ENCODE results near the gene KIAA1958.

The KIAA1958 gene

GRCh38 chr9:112540800-112541199 is 54.2 kb downstream of the KIAA1958 start:
- TF ChIP-seq CTCF (IDR thresholded peaks at IDR 0.05; ENCODE audit: control insufficient read depth, insufficient read depth, low read depth, low read length, missing control alignments), result no peak
- no peak overlapping the region for H3K4me3 ChIP-seq (ENCODE audit: control insufficient read depth, low read depth, low read length)
- DNase-seq (ENCODE audit: low read depth), result no peak

DNA sequence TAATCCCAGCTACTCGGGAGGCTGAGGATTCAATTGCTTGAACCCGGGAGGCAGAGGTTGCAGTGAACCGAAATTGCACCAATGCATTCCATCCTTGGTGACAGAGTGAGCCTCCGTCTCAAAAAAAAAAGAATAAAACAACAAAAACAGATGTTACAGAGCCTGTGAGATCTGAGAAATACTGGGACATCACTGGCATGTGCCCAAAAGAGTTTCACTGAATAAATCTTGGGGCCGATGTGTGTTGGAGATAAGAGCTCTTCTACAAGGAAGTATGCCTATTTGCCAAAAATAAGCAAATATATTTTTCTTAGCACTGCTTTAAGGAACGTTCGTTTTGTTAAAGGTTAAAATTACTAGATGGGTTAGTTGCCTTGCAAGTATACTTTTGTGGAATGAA is 55.1 kb downstream of the KIAA1958 start:
- no peak overlapping the region for H3K4me3 ChIP-seq (ENCODE audit: control insufficient read depth, low read depth, low read length)
- DNase-seq (ENCODE audit: low read depth), result no peak
- TF ChIP-seq CTCF (IDR thresholded peaks at IDR 0.05; ENCODE audit: control insufficient read depth, insufficient read depth, low read depth, low read length, missing control alignments), result no peak

DNA sequence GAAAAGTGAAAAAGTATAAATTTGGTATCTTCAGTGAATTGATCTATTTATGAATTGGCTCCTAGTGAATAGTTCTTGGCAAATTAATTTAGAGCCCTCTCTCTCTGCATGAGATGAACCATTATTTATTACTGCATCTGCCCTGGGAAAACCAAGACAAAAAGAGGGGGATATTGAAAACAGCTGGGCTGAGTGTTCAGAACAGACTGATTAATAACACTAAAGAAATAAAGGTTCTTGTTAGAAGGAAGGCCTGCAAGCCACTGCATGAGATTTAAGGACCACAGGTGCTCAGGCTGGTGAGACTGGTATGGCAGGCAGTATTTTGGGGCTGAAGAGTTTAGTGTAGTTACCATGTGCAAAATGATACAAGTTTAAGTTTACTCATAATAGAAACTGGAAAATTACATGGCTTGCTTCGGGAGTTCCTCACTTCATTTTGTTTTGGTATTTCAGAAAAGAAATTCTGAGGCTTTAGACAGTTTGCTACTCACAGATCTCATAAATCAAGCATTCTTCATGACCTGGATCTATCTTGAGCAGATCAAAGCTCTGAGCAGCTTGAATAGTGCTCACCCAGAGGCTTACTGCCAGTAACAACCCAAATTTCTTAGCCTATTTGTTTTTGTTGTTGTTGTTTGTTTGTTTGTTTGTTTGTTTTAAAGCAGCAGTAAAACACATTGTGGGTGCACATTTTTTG is 56.1 kb downstream of the KIAA1958 start:
- no peak for DNase-seq (ENCODE audit: low read depth)
- H3K4me3 ChIP-seq (ENCODE audit: control insufficient read depth, low read depth, low read length), result no peak overlapping the region
- no peak for TF ChIP-seq CTCF (IDR thresholded peaks at IDR 0.05; ENCODE audit: control insufficient read depth, insufficient read depth, low read depth, low read length, missing control alignments)

- TF ChIP-seq CTCF (IDR thresholded peaks at IDR 0.05; ENCODE audit: control insufficient read depth, insufficient read depth, low read depth, low read length, missing control alignments), result no peak
- H3K4me3 ChIP-seq (ENCODE audit: control insufficient read depth, low read depth, low read length), result no peak overlapping the region
Observed at GRCh38 chr9:112544477-112544876, 57.9 kb downstream of the KIAA1958 start.

GRCh38 chr9:112545237-112545636 is 58.6 kb downstream of the KIAA1958 start:
- TF ChIP-seq CTCF (IDR thresholded peaks at IDR 0.05; ENCODE audit: control insufficient read depth, insufficient read depth, low read depth, low read length, missing control alignments), result no peak
- no peak overlapping the region for H3K4me3 ChIP-seq (ENCODE audit: control insufficient read depth, low read depth, low read length)
- no peak for DNase-seq (ENCODE audit: low read depth)

More at GRCh38 chr9:112544477-112544876, 57.9 kb downstream of the KIAA1958 start:
- no peak for DNase-seq (ENCODE audit: low read depth)

DNA sequence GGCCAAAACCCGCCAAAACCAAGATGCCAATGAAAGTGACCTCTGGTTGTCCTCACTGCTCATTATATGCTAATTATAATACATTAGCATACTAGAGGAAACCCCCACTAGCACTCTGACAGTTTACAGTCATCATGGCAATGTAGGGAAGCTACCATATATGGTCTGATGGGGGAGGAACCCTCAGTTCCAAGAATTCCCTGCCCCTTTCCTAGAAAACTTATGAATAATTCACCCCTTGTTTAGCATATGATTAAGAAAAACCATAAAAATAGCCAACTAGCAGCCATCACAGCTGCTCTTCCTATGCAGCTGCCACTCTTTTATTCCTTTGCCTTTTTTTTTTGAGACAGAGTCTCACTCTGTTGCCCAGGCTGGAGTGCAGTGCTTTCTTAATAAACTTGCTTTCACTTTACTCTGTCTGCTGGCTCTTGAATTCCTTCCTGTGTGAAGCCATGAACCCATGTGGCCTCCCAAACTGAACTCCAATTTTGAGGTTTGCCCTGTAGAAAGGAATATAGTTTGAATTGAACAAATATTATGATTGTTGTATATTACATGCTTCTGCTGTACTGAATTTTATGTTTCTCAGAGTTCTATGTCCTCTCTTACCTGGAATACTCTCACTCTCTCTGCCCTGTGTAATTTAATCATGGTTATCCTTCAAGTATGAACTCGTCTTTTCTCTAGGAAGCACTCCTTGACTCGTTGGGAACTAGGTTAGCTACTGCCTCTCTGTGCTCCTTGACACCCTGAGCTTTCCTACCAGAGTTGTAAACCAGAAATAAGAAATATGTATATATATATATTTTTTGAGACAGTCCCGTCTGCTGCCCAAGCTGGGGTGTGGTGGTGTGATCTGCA is 59.8 kb downstream of the KIAA1958 start:
- DNase-seq (ENCODE audit: low read depth), result no peak
- no peak overlapping the region for H3K4me3 ChIP-seq (ENCODE audit: control insufficient read depth, low read depth, low read length)
- TF ChIP-seq CTCF (IDR thresholded peaks at IDR 0.05; ENCODE audit: control insufficient read depth, insufficient read depth, low read depth, low read length, missing control alignments), result no peak
